OCI-LY1 (cell line): Measurements from ENCODE around the gene SRD5A3.

ENCODE experiments used
- CTCF ChIP-seq: fragments of 200-600 bp; sonication (generic), shearing (Covaris generic); IDR thresholded peaks from 2 replicates; pipeline ENCODE4 v1.5.1; 2017; ENCODE audit warnings: mild to moderate bottlenecking, antibody characterized with exemption, low read length, moderate library complexity, mixed read lengths
- EZH2 ChIP-seq: fragments of 200-600 bp; sonication (generic), shearing (Covaris generic); IDR thresholded peaks from 2 replicates; pipeline ENCODE4 v1.8.0; 2017; ENCODE audit warnings: borderline replicate concordance, mixed run types, mild to moderate bottlenecking, antibody characterized with exemption, low read length, moderate library complexity, mixed read lengths

- TF ChIP-seq CTCF (no peak), EZH2 (no peak)
Observed at GRCh38 chr4:55352726-55353125, 6.7 kb downstream of the SRD5A3 start.
